Suppressor macrophage (primary cell): Measurements from ENCODE around the gene RSAD2.

Experiments
- DNase-seq, 4 experiments: peaks; one replicate each; pipeline ENCODE4 v3.0.0-alpha.2; 2020 to 2022

The RSAD2 gene

GRCh38 chr2:6946722-6947121 lies 69.1 kb downstream of the RSAD2 start:
- DNase-seq, result peak in 2 of 4 experiments; percentile 20 to 33
